ENCODE data around the gene C2CD4C.
"Not testable (repeated sequence)": the region's sequence is repeated elsewhere in the genome, so short reads cannot be mapped to it uniquely, and the experiment has no call there.

The C2CD4C gene, protein sequence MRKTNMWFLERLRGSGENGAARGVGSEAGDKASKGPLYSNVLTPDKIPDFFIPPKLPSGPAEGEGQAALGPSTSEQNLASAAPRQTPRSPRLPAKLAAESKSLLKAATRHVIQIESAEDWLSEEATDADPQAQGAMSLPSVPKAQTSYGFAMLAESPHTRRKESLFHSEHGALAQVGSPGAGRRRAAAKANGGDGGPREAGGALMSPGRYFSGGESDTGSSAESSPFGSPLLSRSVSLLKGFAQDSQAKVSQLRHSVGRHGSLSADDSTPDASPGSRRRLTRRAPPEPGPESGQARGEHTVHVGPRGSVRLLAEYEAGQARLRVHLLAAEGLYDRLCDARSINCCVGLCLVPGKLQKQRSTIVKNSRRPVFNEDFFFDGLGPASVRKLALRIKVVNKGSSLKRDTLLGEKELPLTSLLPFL

DNA sequence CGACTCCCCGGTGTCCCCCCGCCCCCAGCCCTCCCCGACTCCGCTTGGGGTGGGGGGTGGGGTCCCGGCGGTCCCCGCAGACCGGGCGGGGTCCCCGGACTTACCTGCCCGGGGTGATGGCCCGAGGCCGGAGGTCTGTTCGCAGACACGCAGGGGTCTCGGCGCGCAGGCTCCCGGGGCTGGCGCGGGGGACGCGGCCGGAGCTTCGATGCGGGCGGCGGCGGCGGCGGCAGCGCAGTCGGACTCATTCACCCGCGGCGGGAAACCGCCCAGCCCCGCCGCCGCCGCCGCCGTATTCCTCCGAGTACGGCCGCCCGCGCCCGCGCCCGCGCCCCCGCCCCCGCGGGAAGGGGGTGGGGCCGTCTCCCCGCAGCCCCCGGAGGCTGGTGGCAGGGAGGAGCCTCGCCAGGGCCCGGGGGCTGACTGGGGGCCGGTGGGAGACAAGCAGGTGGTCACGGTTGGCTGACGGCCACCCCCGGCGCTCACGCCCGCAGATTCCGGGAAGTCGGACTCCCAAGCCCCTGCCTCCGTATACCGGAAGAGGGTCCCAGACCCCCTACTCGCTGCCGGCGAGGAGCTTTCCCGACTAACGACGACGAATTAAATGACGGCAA, at the start of gene C2CD4C:
Gene C2CD4C (minus strand): TSS at position 246 of the 614 bp plus-strand sequence. CDS start 786 bp downstream, outside the sequence.
- peak; percentile 35 to 42 for DNase-seq

GRCh38 chr19:458091-459042, 49.4 kb upstream of the C2CD4C start:
- DNase-seq: no peak

DNA sequence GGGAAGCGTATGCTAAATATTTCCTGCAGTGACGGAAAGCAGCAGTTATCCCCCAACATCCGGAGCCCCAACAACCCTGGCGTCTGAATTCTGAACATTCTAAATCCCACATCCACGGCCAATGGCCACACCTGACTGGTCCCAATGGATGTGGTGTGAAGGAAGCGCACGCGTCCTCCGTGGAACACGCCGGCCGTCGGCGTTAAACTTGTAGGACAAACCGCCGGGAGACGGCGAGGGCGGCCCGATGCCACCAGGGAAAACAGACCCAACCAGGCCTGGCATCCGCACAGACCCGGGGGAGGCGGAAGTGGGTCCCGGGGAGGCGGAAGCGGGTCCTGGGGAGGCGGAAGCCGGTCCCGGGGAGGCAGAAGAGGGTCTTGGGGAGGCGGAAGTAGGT, 48.7 kb upstream of the C2CD4C start:
- no peak for DNase-seq

DNA sequence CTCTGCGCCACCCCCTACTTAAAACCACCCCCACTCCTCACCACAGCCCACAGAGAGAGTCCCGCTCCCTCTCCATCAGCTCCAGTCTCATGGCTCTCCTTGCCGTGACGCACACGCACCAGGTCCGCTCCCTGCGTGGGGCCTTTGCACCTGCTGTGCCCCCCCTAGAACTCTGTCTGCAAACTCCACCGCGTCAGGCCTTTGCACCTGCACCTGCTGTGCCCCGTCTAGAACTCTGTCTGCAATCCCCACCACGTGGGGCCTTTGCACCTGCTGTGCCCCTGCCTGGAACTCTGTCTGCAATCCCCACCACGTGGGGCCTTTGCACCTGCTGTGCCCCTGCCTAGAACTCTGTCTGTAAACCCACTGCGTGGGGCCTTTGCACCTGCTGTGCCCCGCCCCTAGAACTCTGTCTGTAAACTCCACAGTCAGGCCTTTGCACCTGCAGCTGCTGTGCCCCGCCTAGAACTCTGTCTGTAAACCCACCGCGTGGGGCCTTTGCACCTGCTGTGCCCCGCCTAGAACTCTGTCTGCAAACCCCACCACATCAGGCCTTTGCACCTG, 47.7 kb upstream of the C2CD4C start:
- DNase-seq: no peak

DNA sequence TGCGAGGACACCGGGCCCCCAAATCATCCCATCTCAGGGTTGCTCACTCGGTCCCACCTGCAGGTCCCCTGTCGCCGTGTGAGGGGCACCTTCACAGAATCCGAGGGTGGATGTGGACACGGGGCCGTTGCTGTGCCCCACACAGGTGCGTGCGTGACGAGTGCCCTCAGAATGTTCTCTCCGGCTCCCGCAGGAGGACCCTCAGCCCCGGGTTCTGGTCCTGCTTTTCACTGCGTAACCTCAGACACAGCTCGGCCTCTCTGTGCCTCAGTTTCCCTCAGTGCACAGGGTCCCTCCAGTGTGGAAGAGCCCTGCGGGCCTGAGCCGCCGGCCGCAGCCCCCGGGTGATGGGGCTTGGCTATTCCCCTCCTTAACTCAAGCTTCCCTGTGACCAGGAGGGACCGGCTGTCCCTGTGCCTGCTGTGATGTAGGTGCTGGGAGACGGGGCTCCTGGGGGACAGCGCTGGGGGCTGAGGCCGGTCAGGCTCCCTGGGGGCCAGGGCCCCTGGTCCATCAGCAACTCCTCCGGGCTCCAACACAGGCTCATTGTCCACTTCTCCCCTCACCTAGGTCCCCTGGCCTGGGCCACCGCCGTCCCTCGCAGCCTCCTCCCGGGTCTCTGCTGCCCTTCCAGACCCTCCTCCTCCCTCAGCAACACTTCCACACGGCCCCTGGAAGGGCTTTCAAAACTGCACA, 47.1 kb upstream of the C2CD4C start:
- DNase-seq: no peak

GRCh38 chr19:455031-455705, 46.2 kb upstream of the C2CD4C start:
- no peak for DNase-seq

GRCh38 chr19:453606-454005, 44.7 kb upstream of the C2CD4C start:
- DNase-seq: no peak

GRCh38 chr19:452829-453228, 43.9 kb upstream of the C2CD4C start:
- no peak for DNase-seq

DNA sequence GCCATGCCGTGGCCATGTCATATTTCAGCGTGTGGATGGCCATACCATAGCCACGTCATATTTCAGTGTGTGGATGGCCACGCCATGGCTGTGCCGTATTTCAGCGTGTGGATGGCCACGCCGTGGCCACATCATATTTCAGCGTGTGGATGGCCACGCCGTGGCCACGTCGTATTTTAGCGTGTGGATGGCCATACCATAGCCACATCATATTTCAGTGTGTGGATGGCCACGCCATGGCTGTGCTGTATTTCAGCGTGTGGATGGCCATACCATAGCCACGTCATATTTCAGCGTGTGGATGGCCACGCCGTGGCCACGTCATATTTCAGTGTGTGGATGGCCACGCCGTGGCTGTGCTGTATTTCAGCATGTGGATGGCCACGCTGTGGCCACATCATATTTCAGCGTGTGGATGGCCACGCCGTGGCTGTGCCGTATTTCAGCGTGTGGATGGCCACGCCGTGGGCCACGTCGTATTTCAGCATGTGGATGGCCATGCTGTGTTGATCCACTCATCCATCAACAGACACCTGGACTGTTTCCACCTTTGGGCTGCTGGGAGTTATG, 42.0 kb upstream of the C2CD4C start:
- DNase-seq: not testable (repeated sequence)

- no peak for DNase-seq
Measured at GRCh38 chr19:449916-450315, 41.0 kb upstream of the C2CD4C start.

DNA sequence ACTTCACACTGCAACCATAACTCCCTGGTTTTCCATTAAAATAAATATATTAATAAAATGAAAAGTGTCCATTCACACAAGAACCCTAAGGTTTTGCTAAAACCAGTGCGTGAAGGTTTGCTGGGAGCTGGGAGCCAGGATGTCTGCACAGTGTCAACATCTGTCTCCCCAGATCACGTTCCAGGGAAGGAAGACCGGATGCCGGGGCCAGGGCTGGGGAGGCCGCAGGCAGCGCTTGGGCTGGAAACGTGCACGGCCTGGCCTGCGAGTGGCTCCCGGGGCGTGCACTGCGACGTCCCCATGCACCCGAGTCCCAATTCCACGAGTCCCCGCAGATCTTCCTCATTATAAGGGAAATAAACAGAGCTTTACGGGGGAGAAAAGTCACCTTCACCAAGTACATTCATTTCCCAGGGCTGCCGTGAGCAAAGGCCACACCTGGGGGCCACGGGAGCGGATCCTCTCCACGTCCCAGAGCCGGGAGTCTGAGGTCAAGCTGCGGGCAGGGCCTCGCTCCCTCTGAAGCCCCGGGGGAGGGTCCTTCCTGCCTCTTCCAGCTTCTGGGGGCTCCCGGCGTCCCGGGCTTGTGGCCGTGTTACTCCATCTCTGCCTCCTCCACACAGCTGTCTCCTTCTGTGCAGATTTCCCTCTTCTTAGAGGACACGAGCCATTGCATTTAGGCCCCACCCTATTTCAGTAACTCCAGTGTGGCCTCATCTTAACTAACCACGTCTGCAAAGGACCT, 39.0 kb upstream of the C2CD4C start:
- DNase-seq: no peak

GRCh38 chr19:447064-447426, 38.1 kb upstream of the C2CD4C start:
- no peak for DNase-seq

DNA sequence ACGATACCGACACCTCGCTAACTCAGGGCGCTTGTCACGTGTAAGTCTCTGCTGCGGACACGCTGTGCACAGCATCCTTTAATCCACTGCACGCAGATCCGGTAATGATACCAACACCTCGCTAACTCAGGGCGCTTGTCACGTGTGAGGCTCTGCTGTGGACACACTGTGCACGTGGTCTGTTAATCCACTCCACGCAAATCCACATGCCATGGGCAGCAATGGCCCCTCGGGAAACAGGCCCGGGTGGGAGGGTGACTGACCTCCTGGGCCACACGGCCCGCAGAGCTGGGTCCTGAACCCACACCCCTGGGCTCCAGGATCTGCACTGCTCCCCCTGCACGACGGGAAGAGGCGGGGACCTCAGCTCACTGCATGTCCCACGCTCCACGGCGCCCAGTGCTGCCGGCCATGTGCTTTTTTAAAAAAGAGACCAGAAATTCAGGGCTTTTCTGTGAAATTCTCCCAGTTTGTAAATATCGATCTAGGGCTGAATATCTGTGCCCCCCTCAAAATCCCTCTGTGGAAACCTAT, 35.8 kb upstream of the C2CD4C start:
- DNase-seq: no peak

DNA sequence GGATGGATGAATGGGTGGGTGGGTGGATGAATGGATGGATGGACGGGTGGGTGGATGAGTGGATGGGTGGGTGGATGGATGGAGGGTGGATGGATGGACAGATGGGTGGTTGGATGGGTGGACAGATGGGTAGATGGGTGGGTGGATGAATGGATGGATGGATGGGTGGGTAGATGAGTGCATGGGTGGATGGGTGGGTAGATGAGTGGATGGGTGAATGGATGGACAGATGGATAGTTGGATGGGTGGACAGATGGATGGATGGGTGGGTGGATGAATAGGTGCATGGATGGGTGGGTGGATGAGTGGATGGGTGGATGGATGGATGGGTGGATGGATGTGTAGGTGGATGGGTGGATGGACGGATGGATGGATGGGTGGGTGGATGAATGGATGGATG, 34.1 kb upstream of the C2CD4C start:
- DNase-seq: no peak

DNA sequence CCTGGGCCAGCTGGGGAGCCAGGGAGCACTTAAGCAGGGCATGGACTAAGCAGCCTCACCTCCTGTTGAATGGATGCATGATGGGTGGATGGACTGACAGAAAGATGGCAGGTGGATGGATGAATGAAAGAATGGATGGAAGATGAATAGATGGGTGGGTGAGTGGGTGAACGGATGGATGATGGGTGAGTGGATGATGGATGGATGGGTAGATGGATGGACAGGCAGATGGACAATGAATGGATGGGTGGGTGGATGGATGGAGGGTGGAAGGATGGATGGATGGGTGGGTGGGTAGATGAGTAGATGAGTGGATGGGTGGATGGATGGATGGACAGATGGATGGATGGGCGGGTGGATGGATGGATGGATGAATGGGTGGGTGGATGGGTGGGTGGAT, 33.1 kb upstream of the C2CD4C start:
- DNase-seq: no peak

DNA sequence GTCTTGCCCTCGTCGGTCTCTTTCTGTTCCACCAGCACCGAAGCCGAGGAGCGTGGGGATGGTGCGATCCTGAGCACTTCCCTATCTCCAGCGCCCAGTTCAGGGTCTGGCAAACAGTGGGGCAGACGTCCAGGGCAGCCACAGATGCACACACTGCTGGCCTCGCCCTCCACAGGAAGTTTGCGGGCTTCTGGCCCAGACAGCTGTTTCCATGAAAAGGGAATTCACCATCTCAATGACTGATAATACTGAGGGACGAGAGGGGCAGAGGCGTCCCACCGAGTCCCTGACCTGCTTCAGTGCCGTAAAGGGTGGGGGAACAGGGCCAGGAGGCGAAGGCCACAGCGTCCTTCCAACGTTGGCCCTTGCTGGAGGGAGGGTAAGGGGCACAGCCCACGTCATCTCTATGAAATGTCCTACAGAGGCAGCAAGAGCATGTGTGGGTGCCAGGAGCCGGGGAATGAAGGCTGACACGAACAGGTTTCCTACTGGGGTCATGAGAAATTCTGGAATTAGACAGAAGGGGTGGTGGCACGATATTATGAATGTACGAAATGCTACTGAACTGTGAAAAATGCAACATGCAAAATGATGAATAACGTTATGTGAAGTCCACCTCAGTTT, 32.4 kb upstream of the C2CD4C start:
- DNase-seq: no peak

DNA sequence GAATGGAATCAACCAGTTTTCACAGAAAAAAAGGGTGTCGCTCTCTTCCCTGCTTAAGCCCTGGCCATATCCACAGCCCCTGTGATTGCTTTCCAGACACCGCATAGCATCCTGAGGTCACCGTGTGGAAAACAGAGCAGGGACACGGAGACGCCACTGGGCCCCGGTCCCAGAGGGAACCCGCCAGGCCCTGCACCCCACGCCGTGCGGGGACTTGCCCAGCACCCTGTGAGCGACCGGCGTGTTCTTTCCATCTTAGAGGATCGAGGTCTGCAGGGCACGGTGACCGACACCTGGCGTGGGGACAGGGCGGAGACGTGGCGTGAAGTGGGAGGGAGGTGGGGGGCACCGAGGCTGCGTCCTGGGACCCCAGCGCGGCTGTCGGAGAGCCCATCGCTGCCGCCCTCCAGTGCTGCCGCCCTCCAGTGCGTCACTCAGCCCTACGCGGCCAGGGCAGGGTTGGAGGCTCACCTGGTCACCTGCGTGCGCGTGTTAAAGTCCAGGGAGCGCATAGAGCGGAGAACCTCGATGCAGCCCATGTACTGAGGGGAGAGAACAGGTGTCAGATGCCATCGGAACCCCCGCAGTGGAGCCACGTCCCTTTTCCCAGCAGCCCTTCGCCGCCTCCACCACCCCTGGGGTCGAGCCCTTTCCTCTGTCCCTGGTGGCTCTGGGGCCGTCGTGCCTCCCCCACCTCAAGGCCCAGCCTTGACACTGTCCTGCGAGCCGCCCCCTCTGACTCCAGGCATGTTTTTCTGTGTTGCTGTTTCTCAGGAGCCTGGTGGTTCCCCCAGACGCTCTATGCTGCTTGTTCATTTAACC, 31.7 kb upstream of the C2CD4C start:
- DNase-seq: no peak

GRCh38 chr19:439167-439900, 30.4 kb upstream of the C2CD4C start:
- DNase-seq: no peak

Measured in activated CD4-positive, alpha-beta T cell treated with anti-CD3 and anti-CD28 coated beads for 4 hours (primary cell).